GM19023 (cell line): ENCODE data around the gene KCNJ5.

ENCODE experiments used
- ATAC-seq: cut with Tn5 transposase; IDR thresholded peaks from one replicate; pipeline ENCODE4 v1.9.1; 2021; ENCODE audit warnings: mild to moderate bottlenecking, moderate library complexity; ENCODE audit not compliant: unreplicated experiment

Gene KCNJ5

DNA sequence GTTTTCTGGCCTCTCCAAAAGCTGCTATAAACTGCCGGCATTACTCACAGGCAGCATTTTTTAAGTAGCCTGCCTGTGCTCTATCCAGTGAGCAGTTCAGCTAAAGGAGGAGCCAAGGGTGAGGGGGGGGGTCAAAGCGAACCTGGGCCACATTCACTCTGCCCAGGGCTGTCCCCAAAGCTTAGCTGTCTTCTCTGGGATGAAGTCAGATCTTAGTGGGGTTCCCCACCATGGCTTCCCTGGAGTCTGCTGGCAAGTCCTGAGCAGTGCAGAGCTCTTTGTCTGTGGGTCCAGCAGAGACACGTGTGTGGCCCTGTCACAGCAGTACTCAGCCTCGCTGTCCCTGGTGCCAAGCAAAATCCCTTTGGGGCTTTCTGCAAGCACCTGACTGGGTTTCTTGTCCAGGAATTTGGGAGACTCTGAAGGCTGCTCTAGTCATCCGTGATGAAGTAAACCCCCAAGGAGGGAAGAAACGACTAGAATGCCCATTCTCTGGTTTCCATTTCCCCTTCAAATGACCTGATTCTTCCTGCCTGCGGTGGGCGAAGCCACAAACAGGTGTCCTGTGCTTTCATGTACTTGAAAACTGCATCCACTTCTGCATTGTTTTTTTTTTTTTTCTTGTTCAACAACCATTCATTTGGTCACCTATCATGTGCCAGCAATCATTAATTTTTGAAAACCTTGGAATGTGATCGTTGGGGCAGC lies 2.6 kb downstream of the KCNJ5 start:
- peak; percentile 52 for ATAC-seq

DNA sequence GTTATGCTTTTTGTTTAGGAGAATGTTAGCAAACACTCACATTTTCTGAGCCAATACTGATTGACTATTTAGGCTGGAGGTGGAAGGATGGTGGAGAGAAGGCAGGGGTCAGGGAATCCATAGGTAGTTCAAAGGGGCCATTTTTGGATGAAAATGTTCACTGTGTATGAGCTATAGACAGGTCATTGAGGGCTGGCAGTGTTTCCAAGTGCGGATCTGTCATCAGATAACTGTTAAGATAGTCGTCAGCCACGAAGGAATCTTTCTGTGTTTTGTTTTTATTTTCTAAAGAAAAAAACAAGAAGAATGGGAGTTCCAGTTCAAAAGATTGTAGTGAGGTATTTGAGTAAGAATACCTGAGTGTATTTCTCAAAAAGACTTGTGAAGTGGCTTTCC lies 3.1 kb downstream of the KCNJ5 start:
- ATAC-seq = no peak

DNA sequence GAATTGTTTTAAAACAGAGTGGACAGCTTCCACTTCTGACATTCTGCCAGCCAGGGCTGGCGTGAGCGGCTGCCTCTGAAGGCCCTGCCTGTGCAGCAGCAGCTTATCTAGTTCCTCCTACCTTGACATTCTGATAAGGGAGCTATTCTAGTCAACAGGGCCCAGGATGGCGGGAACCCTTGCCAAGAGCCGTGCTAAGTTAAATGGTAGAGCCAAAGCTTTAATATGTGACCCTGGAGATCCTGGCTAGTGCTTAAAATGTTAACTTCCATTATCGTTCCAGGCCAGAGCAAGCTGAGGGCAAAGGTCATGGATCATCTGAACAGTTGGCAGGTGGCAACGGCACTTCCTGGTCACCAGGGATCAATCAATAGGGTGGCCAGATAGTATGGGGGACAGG lies 3.5 kb downstream of the KCNJ5 start:
- ATAC-seq = no peak

DNA sequence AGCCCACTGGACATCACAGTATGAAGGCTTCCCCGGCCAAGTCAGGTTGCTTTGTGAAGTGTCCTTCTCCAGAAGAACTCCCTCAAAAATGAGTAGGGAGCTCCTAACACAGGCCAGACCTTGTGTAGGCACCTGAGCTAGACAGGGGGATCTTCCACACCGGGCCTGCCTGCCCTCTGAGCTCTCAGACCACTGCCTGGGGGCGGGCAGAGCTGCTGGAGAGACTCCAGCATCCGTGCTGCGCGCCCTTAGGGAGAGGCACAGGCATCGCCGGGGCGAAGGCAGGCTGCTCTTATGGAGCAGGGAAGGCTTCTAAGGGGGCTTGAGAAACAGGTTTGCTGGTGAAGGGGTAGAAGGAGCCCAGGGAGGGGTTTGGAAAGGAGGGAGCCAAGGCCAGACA lies 4.4 kb downstream of the KCNJ5 start:
- no peak for ATAC-seq

DNA sequence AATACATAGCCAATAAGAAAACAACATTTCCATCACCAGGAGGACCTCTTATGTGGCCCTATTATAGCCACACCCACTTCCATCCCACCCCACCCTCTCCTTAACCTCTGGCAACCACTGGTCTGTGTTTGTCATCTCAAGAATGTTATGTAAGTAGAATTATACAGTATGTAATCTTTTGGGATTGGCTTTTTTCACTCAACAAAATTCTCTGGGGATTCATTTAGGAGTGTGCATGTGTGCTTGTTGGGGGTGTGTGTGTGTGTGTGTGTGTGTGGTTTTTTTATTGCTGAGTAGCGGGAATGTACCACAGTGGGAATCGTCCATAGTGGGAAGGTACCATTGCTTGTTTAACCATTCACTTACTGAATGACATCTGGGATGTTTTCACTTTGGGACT lies 5.2 kb downstream of the KCNJ5 start:
- ATAC-seq = no peak

DNA sequence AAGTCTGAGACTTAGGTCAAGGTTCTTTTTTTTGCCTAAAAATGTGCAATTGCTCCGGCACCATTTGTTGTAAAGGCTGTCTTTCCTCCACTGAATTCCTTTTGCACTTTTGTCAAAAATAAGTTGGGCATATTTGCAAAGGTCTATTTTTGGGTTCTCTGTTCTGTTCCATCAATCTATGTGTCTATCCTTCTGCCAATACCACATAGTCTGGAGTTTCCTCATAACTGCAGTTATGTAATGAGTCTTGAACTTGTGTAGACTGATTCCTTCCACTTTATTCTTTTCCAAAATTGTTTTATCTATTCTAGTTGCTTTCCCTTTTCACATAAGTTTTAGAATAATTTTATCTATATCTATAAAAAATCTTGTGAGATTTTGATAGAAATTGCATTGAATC lies 6.7 kb downstream of the KCNJ5 start:
- no peak for ATAC-seq

DNA sequence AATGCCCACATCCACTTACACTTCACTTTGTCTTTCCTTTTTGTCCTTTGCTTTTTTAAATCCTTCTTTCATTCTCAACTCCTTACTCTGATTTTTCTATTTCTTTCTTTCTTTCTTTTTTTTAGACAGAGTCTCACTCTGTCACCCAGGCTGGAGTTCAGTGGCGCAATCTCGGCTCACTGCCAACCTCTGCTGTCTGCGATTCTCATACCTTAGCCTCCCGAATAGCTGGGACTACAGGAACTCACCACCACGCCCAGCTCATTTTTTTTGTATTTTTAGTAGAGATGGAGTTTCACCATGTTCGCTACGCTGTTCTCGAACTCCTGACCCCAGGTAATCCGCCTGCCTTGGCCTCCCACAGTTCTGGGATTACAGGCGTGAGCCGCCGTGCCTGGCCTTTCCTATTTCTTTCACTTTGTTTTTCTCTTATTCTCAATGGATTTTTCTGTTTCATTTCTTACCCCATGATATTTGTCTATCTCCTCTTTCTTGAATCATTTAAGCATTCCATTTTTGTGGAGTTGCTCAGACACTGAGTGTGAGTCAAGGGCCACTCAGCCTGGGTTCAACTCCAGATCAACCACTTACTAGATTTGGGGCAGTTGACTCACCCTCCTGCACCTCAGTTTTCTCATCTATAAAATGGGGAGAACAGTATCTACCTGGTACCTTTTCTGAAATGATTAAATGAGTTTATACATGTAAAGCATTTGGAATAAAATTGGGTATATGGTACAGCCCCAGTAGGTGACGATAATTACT lies 7.6 kb downstream of the KCNJ5 start:
- ATAC-seq = no peak

DNA sequence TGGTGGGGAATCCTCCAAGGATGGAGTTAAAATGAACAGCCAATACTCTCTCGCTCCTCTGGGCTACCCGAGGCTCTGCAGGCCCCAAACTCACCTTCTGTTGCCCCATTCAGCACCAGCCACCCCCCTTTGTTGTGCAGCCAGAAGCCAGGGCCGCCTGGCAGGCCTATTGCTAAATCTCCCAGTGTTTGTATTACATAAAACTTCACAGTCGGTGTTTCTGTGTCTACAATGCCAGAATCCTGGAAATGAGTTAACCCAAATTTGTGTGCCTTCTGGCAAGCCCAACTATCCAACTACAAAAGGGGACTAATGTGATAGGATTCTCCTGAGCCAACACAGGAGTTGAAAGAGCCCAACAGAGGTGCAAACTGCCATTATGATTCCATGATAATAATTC lies 9.3 kb downstream of the KCNJ5 start:
- ATAC-seq = no peak

DNA sequence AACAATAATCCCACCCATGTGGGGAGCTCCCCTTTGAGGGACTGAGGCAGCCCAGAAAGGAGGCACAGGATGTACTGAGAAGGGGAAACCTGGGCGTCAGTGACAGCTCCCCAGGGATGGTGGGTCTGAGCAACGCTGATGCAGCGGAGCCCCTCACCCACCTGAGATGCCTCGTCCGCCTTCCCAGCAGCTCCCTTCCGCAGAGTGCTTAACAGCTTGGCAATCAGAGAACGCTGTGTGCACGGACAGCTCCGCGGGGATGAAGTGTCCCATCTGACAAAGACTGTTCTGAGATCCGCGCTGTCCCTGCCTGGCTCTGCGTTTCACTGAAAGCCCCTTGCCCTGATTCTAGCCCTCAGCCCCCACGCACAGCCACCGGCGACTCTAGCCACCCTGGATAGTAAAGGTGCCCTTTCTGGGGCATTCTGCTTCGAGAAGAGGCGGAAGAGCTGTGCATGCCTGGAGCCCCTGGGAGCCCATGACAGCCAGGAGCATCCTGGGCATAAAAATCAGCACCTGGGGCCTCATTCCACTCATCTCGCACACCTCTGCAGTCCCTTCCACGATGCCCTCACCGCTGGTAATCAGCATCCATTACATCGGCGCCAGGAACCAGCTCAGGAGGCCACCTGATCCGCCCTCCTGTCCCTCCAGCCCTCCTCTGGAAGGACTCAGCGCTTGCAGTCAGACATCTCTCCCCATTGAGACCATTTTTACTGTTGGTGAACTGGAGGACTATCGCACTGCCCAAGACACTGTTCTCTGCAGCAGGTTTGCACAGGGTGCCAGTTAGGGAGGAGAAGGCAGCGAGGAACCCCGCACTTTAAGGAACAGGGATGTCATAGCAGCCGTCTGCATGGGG lies 10.7 kb downstream of the KCNJ5 start:
- no peak for ATAC-seq

DNA sequence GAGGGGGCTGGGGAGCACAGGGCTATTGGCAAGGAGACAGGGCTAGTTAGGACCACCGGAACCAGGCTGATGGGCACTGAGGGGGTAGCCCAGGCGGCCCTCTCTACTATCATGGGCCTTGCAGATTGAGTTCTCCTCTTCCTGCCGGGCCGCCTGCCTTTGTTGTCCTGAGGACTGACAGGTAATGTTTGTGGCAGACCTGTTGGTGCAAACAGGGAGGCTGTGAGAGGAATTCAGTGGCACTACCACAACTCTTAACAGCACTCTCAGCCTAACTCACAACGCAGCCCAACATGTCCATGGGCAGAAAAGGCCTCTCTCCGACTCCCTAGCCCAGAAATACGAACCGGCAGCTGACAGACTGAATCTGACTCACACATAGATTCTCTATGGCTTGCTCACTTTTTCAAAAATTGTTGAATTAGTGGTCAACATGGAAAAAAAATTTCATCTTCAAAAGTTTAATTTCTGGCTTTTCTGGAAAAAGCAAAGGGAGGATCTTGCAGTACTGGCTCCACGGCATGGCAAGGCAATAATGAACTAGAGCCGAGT lies 11.4 kb downstream of the KCNJ5 start:
- ATAC-seq = no peak

DNA sequence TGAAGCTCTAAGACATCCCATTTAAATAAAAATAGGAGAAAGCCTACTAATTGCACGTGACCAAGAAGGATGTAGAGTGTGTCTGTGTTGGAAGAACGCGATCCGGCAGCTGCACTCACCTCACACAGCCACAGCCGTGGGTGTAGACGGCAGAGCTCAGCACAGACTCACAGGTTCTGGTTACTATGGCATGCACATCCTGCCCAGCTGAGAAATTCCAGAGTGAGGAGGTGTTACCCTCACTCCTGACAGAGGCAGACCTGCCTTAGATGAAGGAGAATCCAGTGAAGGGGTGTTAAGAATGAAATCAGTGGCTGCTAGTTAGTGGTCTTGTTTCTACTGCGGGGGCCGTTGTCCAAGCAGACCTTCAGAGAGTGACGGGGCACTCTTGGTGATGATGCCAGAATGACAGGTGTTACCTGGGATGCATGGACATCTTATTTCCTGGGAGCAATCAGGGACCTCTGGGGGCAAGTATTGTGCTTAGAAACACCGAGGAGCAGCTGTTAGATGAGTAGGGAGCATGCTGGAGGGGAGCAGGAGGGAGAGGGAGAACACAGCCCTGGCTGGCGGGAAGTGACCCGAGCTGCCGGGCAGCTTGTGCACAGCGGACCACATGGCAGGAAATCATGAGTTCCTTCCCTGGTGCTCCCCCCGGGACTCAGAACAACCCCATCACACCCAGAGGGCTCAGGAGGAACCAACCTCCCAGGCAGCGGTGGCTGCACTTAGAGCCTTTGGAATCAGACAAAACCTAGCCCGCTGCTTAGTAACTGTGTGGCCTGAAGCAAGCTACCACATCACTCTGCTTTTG lies 12.3 kb downstream of the KCNJ5 start:
- no peak for ATAC-seq

DNA sequence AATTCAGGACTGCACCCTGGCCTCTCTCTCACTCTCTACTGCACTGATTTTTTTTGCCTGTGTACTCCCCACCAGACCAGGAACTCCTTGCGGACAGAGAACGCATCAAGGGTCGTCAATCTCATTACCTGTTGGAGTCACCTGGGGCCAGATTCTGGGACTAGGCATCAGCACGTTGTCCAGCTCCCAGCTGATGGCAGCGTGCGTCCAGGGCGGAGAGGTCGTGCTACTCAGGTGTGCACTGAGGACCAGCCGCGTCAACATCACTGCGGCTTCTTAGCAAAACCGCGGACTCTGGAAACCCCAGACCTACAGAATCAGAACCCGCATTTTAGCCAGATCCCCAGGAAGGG lies 13.1 kb downstream of the KCNJ5 start:
- no peak for ATAC-seq

DNA sequence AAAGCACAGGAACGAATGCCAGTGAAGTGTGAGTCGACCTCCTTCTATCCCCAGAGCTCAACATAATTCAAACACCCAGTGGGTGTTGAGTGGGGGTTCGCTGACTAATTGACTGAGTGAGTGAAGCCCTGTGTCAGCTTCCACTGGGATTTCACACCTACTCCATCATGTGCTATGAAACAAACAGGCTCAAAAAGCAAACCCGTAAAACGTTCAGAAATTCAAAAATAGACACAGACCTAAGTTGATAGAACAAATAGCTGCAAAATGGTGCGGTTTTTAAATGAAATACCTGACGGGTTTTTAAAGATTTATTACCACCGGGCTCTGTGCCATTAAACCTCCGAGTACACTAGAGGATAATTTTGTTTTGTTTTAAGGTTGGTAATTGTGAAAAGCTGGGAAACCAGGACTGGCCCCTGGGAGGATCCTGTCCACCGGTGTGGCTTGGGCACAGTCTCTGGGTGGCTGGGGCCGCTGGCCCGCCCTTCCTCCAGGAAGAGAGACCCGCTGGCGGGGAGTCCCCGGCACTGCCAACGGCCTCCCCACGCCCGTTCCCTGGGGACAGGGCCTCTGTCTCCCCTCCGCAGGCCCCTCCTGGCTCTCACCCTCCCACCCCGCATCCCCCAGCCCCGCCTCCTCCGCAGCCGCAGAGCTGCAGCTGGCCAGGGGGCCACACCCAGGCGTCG lies 13.6 kb downstream of the KCNJ5 start:
- ATAC-seq = peak; percentile 36

DNA sequence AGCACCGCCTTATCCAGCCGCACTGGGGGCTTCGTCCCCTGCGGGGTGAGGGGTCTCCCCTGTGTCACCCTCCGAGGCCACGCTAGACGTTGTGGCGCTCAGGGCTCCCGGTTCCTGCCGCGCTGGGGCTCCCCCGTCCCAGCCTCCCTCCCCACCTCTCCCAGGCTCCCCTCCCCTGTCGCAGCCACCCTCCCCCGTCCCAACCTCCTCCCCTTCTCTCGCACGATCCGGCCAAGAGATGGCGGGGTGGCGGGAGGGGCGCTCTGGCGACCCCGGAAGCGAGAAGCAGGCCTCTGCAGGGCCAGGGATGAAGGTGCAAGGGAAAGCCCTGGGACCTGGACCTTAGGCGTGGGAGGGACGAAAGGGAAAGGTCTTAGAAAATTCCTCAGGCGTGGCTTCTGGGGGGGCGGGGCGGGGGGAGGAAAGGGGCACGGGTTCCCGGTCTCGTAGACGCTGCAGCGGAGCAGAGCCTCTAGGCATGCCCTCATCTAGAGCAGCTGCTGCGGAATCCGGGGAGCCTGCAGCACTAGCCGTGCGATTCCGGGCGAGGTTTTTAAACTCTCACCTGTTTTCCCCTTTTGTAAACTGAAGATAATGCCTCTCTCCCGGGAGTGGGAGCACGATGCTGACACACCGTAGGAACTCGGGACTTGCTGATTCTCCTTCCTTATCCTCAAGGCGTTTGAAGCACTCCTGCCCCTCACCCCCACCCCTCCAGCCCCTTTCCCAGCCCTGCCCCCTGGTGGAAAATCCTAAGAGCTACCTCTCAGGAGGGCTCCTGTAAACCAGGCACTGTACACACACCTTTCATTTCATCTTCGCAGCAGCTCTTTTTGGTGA lies 14.4 kb downstream of the KCNJ5 start:
- peak; percentile 40 for ATAC-seq

DNA sequence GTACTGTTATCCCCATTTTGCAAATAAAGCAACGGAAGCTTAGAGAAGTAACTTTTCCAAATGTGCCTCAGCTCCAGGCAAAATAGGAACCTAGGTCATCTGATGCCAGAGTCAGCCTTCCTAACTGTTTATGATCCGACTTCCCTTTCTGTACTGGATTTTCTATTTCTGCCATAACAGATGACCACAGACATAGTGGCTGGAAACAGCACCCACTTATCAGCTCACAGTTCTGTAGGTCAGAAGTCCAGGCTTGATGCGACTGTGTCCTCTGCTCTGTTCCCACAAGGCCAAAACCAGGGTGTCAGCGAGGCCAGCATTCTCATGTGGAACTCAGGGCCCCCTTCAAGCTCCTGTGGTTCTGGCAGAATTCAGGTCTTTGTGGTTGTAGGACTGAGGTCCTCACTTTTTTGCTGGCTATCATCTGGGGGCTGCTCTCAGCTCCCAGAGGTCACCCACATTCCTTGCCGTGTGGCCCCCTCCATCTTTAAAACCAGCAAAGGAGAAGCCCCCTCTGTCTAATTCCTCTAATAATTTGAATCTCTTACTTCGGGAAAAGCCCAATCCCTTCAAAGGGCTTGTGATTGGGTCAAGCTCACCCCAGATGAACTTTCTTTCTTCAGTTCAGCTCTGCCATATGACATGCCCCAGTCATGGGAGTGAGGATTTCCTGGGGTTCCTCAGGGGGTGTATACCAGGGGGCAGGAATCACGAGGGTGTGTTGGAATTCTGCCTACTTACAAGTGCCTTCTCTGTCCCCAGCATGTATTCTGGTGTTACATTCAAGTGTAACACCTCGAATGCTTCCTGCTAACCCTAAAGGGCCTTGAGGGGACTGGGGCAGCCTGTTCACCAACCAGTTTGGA lies 15.3 kb downstream of the KCNJ5 start:
- ATAC-seq = no peak

DNA sequence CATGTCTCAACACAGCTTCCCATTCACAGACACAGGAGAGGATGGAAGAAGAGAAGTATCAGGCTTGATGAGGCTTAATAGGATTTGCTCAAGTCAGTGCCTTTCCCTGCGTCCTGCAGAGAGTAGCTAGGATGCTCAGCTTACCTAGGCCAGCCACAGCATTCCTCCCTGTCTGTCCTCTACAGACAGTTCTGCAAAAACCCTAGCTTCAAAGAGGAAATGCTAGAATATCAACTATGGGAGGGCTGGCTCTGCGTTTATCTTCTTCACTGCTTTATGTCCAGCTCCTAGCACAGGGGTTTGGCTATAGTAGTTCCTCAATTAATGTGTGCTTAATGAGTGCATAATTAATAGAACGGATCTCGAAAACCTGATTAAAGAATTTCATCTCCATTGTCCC lies 16.4 kb downstream of the KCNJ5 start:
- no peak for ATAC-seq

DNA sequence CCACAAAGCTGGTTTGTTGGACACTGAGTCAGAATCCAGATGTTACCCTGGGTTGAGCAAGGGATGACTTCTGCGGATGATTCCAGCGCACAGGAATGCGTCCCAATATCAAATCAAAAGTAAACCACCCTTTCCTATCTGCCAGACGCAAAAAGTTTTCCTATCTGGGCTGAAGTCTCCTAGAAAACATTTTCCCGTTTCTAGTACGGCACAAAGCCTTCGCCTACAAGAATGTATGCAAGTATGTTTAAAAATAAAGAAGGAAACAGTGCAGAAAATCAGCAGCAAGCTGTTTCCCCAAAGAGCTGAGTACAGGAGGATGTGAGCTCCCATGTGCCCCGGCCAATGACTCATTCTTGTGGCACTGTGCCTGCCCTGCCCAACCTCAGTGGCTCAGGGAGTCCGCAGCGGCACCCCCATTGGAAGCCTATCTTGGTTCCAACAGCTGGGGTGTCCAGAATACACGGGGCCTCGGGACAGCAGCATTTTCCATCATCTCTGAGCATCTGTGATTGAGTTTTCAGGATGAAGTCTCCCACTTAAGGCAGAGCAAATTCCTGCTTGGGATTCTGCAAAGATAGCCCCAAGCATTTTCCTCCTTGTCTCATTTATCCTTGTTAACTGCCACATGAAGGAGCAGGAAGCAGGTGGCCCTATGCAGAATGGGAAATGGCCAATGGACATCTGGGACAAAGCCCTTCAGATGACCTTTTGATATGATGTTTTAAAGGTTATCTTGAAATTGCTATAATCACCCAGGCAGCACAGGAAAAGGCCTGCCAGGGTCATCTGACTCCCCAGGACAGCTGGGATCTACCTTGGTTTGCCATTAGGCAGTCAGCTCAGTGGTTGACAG lies 17.5 kb downstream of the KCNJ5 start:
- no peak for ATAC-seq
